Neural cell (in vitro differentiated cells): Measurements from ENCODE around the gene PTH1R. TPM values are rescaled to one million over a fixed set of nuclear protein-coding genes. Genes with fewer than 3 reads are reported as not detected.

Experiments used
- H2AFZ ChIP-seq: fragments of 200-600, 300-800 bp; sonication (generic), shearing (Covaris generic); 2 replicates; pipeline ENCODE4 v1.6.0; 2014; ENCODE audit warnings: low read depth, mild to moderate bottlenecking, antibody characterized with exemption, low read length, moderate library complexity
- H3F3A ChIP-seq: fragments of 200-600 bp; shearing (Covaris generic); 2 replicates; pipeline ENCODE4 v1.6.1; 2016; ENCODE audit warnings: mild to moderate bottlenecking, moderate library complexity, mixed read lengths, antibody characterized with exemption, low read length; ENCODE audit not compliant: insufficient read depth, poor library complexity, severe bottlenecking
- H3K27ac ChIP-seq: fragments of 200-600, 300-800 bp; sonication (generic), shearing (Covaris generic); 2 replicates; pipeline ENCODE4 v1.5.1; 2014; ENCODE audit warnings: mild to moderate bottlenecking, low read length, moderate library complexity
- H3K27me3 ChIP-seq: fragments of 300-800, 200-600 bp; sonication (generic), shearing (Covaris generic); 2 replicates; pipeline ENCODE4 v1.6.0; 2014; ENCODE audit warnings: mild to moderate bottlenecking, low read depth, low read length, moderate library complexity; ENCODE audit not compliant: insufficient read depth
- H3K36me3 ChIP-seq: fragments of 300-800, 200-600 bp; sonication (generic), shearing (Covaris generic); 2 replicates; pipeline ENCODE4 v1.5.1; 2014; ENCODE audit warnings: mild to moderate bottlenecking, antibody characterized with exemption, low read length, moderate library complexity; ENCODE audit not compliant: insufficient read depth
- H3K4me2 ChIP-seq: fragments of 300-800, 200-600 bp; sonication (generic), shearing (Covaris generic); 2 replicates; pipeline ENCODE4 v1.6.0; 2014; ENCODE audit warnings: mild to moderate bottlenecking, low read length
- H3K4me3 ChIP-seq: fragments of 300-800, 200-600 bp; sonication (generic), shearing (Covaris generic); 2 replicates; pipeline ENCODE4 v1.5.1; 2014; ENCODE audit warnings: mild to moderate bottlenecking, low read length, moderate library complexity
- H3K79me2 ChIP-seq: fragments of 200-600 bp; shearing (Covaris generic); replicated peaks from 2 replicates; pipeline ENCODE4 v1.6.0; 2014; ENCODE audit warnings: mild to moderate bottlenecking, low read length, moderate library complexity; ENCODE audit not compliant: insufficient read depth
- H3K9ac ChIP-seq: fragments of 300-800, 200-600 bp; sonication (generic), shearing (Covaris generic); 2 replicates; pipeline ENCODE4 v1.6.1; 2016; ENCODE audit warnings: mild to moderate bottlenecking, low read length, mixed read lengths
- H3K9me2 ChIP-seq: fragments of 200-600 bp; shearing (Covaris generic); 2 replicates; pipeline ENCODE4 v1.6.1; 2016; ENCODE audit warnings: mild to moderate bottlenecking, low read length, mixed read lengths; ENCODE audit not compliant: insufficient read depth
- H3K9me3 ChIP-seq: fragments of 200-600, 300-800 bp; sonication (generic), shearing (Covaris generic); 2 replicates; pipeline ENCODE4 v1.6.1; 2016; ENCODE audit warnings: mild to moderate bottlenecking, mixed run types, low read length, moderate library complexity, mixed read lengths
- H4K20me1 ChIP-seq: fragments of 200-600 bp; shearing (Covaris generic); 2 replicates; pipeline ENCODE4 v1.6.1; 2016; ENCODE audit warnings: mild to moderate bottlenecking, mixed run types; ENCODE audit not compliant: insufficient read depth
- CTCF ChIP-seq: fragments of 450-650 bp; IDR thresholded peaks from 2 replicates; pipeline ENCODE4 v1.5.1; 2014; ENCODE audit warnings: antibody characterized with exemption, mild to moderate bottlenecking, moderate library complexity; ENCODE audit not compliant: poor library complexity, severe bottlenecking
- EP300 ChIP-seq: fragments of 450-650 bp; conservative IDR thresholded peaks from 2 replicates; pipeline ENCODE4 v1.6.1; 2014; ENCODE audit warnings: antibody characterized with exemption, mild to moderate bottlenecking, moderate library complexity; ENCODE audit not compliant: poor library complexity, severe bottlenecking
- EZH2 ChIP-seq: fragments of 200-600, 300-800 bp; shearing (Covaris generic), sonication (generic); IDR thresholded peaks from 2 replicates; pipeline ENCODE4 v1.6.1; 2014; ENCODE audit warnings: antibody characterized with exemption, low read length, borderline replicate concordance, mild to moderate bottlenecking; ENCODE audit not compliant: insufficient read depth, poor library complexity, severe bottlenecking
- MXI1 ChIP-seq: fragments of 450-650 bp; conservative IDR thresholded peaks from 2 replicates; pipeline ENCODE4 v1.6.1; 2014; ENCODE audit warnings: antibody characterized with exemption, mild to moderate bottlenecking; ENCODE audit not compliant: poor library complexity, severe bottlenecking
- POLR2AphosphoS5 ChIP-seq: IDR thresholded peaks from 2 replicates; pipeline ENCODE4 v1.6.1; 2012
- RAD21 ChIP-seq: fragments of 450-650 bp; conservative IDR thresholded peaks from 2 replicates; pipeline ENCODE4 v1.6.1; 2014; ENCODE audit warnings: antibody characterized with exemption, mild to moderate bottlenecking, moderate library complexity
- SMC3 ChIP-seq: fragments of 450-650 bp; conservative IDR thresholded peaks from 2 replicates; pipeline ENCODE4 v1.6.1; 2014; ENCODE audit warnings: antibody characterized with exemption, mild to moderate bottlenecking, moderate library complexity; ENCODE audit not compliant: poor library complexity
- TAF1 ChIP-seq: IDR thresholded peaks from 2 replicates; pipeline ENCODE4 v1.6.1; 2012; ENCODE audit warnings: low read depth
- polyA plus RNA-seq: library from polyadenylated mRNA; depleted of rRNA; stranded (reverse); fragments of >200 nt; gene quantifications from 2 replicates; pipeline ENCODE4 v1.2.3, GENCODE V29; 2014
- TF ChIP-seq, protein P1 (sequence below): IDR thresholded peaks from 2 replicates; pipeline ENCODE4 v1.6.1; 2012; ENCODE audit warnings: borderline replicate concordance

The PTH1R gene
- polyA plus RNA-seq, 1 donor from 2014 or later = not detected

DNA sequence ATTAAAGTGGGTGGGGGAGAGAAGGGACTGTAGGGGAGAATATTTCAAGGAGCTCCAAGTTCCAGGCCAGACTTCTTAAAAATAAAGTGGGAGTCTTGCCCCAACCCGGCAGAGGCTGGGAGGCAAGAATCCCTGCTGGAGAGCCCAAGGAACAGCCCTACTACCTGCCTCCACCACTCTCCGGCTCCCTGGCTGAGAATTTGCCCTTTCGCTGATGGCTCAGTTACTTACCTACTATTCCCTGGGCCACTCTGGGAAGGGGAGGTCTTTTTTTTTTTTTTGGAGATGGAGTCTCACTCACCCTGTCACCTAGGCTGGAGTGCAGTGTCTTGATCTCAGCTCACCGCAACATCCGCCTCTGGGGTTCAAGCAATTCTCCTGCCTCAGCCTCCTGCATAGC is 29.8 kb upstream of the PTH1R start:
- Histone ChIP-seq H3K9me3 (no peaks in the 10 kb centered on the region), H3K9me2 (no peaks in the 10 kb centered on the region), H3K36me3 (no peaks in the 10 kb centered on the region), H3K4me3 (no peak overlapping the region), H3K79me2 (no peaks in the 10 kb centered on the region), H3K9ac (no peak overlapping the region), H3K4me2 (no peak overlapping the region), H4K20me1 (no peaks in the 10 kb centered on the region), H3F3A (no peaks in the 10 kb centered on the region), H3K27ac (no peak overlapping the region), H3K27me3 (no peaks in the 10 kb centered on the region), H2AFZ (no peak overlapping the region)
- no peak for TF ChIP-seq POLR2AphosphoS5

DNA sequence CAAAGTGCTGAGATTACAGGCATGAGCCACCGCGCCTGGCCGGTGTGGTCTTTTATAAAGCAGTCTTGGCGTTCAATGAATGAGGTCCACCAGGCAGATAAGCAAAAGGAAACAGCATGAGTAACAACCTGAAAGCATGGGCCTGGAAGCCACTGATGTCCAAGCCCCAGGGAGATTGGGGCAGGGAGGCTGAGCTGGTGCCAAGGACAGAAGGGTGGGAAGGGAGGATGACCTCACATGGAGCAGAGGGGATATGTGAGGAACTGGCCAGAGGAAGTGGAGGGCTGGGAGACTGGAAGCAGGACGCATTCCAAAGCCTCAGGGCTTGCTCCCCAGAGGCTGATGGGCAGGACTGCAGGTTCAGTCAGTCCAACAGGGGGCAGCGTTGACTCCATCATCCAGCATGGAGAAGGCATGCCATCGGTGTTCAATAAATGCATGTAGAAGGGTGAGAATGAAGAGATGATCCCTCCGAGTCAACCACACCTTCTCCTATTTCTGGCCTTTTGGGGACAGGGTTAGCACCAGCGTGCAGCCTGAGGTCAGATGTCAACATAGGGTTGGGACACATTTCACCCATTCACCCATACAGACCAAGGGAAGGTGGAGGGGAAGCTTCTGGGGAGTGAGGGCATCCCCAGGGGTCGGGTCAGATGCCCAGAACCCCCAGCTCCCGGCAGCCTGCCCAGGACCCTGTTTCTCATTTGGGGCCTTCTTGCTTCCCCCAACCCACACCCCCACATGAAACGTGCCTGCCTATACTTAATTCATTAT is 29.1 kb upstream of the PTH1R start:
- H3K27me3 ChIP-seq = no peaks in the 10 kb centered on the region
- TF ChIP-seq EP300 (no peak), TAF1 (no peak), MXI1 (no peak), EZH2 (no peak), POLR2AphosphoS5 (no peak), SMC3 (no peak), RAD21 (no peak), CTCF (no peak)
- TF ChIP-seq, protein P1, sequence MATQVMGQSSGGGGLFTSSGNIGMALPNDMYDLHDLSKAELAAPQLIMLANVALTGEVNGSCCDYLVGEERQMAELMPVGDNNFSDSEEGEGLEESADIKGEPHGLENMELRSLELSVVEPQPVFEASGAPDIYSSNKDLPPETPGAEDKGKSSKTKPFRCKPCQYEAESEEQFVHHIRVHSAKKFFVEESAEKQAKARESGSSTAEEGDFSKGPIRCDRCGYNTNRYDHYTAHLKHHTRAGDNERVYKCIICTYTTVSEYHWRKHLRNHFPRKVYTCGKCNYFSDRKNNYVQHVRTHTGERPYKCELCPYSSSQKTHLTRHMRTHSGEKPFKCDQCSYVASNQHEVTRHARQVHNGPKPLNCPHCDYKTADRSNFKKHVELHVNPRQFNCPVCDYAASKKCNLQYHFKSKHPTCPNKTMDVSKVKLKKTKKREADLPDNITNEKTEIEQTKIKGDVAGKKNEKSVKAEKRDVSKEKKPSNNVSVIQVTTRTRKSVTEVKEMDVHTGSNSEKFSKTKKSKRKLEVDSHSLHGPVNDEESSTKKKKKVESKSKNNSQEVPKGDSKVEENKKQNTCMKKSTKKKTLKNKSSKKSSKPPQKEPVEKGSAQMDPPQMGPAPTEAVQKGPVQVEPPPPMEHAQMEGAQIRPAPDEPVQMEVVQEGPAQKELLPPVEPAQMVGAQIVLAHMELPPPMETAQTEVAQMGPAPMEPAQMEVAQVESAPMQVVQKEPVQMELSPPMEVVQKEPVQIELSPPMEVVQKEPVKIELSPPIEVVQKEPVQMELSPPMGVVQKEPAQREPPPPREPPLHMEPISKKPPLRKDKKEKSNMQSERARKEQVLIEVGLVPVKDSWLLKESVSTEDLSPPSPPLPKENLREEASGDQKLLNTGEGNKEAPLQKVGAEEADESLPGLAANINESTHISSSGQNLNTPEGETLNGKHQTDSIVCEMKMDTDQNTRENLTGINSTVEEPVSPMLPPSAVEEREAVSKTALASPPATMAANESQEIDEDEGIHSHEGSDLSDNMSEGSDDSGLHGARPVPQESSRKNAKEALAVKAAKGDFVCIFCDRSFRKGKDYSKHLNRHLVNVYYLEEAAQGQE = no peak
- H3K36me3 ChIP-seq = no peaks in the 10 kb centered on the region
- H3K9me3 ChIP-seq = no peaks in the 10 kb centered on the region
- no peak overlapping the region for H2AFZ ChIP-seq
- H3K4me3 ChIP-seq = no peak overlapping the region
- no peaks in the 10 kb centered on the region for H3K79me2 ChIP-seq
- H3F3A ChIP-seq = no peaks in the 10 kb centered on the region
- H4K20me1 ChIP-seq = no peaks in the 10 kb centered on the region
- H3K9ac ChIP-seq = no peak overlapping the region
- H3K9me2 ChIP-seq = no peaks in the 10 kb centered on the region
- H3K27ac ChIP-seq = no peak overlapping the region
- H3K4me2 ChIP-seq = no peak overlapping the region
